KMS-11 (cell line): ENCODE results near the gene AKT2.

Experiments used
- H2AFZ ChIP-seq: fragments of 200-600 bp; sonication (generic); 2 replicates; pipeline ENCODE4 v1.6.1; 2016; ENCODE audit warnings: antibody characterized with exemption, mixed run types, low read depth
- H3K27ac ChIP-seq: fragments of 200-600 bp; sonication (generic); 2 replicates; pipeline ENCODE4 v1.6.1; 2016; ENCODE audit warnings: mild to moderate bottlenecking, mixed run types
- H3K27me3 ChIP-seq: fragments of 200-600 bp; sonication (generic); 2 replicates; pipeline ENCODE4 v1.6.1; 2017; ENCODE audit warnings: mild to moderate bottlenecking, low read depth, mixed run types, moderate library complexity; ENCODE audit not compliant: insufficient read depth
- H3K36me3 ChIP-seq: fragments of 200-600 bp; sonication (generic); 2 replicates; pipeline ENCODE4 v1.6.1; 2017; ENCODE audit warnings: mild to moderate bottlenecking, mixed run types; ENCODE audit not compliant: insufficient read depth
- H3K4me1 ChIP-seq: fragments of 200-600 bp; sonication (generic); 2 replicates; pipeline ENCODE4 v1.6.1; 2016; ENCODE audit warnings: mild to moderate bottlenecking, low read depth, mixed run types; ENCODE audit not compliant: poor library complexity, severe bottlenecking
- H3K4me2 ChIP-seq: fragments of 200-600 bp; sonication (generic); 2 replicates; pipeline ENCODE4 v1.7.0; 2016; ENCODE audit warnings: mild to moderate bottlenecking, mixed run types
- H3K4me3 ChIP-seq: fragments of 200-600 bp; sonication (generic); IDR thresholded peaks from 2 replicates; pipeline ENCODE4 v1.6.1; 2017; ENCODE audit warnings: low read depth, low read length, mixed read lengths; ENCODE audit not compliant: insufficient read depth
- H3K79me2 ChIP-seq: fragments of 200-600 bp; sonication (generic); 2 replicates; pipeline ENCODE4 v1.6.1; 2016; ENCODE audit warnings: low read depth, mixed run types; ENCODE audit not compliant: insufficient read depth
- H3K9ac ChIP-seq: fragments of 200-600 bp; sonication (generic); 2 replicates; pipeline ENCODE4 v1.6.1; 2016; ENCODE audit warnings: mild to moderate bottlenecking, mixed run types
- H4K20me1 ChIP-seq: fragments of 200-600 bp; sonication (generic); 2 replicates; pipeline ENCODE4 v1.6.1; 2016; ENCODE audit warnings: mild to moderate bottlenecking, mixed run types; ENCODE audit not compliant: insufficient read depth
- TF ChIP-seq, protein P1 (sequence below): fragments of 200-600 bp; sonication (generic); conservative IDR thresholded peaks from 2 replicates; pipeline ENCODE4 v1.6.1; 2017; ENCODE audit warnings: low read depth, mild to moderate bottlenecking, antibody characterized with exemption, low read length, moderate library complexity, mixed read lengths

The AKT2 gene

DNA sequence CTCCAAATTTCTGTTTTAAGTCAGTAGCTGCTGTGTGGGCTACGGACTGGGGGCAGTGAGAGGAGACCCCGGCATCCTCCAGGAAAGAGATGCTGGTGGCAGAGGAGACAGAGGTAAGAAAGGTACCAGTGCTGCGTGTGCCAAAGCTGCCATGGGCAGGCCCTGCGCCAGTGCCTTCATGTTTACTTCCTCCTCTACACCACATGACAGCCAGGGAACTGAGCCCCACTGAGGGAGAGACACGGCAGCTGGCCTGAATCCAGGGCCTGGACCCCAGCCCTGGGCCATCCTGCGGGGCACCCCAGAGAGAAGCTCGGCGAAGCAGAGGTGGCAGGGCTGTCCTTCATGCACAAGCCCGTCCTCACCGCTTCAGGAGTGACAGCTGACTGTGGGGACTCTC, 35.9 kb downstream of the AKT2 start:
- no peaks in the 10 kb centered on the region for H3K27me3 ChIP-seq
- peaks cover 3% of the 10 kb centered on the region; the same call in 1 of the 2 replicates for H3K36me3 ChIP-seq
- no peak overlapping the region for H3K4me2 ChIP-seq
- no peak overlapping the region for H3K9ac ChIP-seq
- no peak overlapping the region for H2AFZ ChIP-seq
- peaks cover 9% of the 10 kb centered on the region; the same call in 1 of the 2 replicates for H3K79me2 ChIP-seq
- H3K4me3 ChIP-seq: no peak overlapping the region
- TF ChIP-seq, protein P1, sequence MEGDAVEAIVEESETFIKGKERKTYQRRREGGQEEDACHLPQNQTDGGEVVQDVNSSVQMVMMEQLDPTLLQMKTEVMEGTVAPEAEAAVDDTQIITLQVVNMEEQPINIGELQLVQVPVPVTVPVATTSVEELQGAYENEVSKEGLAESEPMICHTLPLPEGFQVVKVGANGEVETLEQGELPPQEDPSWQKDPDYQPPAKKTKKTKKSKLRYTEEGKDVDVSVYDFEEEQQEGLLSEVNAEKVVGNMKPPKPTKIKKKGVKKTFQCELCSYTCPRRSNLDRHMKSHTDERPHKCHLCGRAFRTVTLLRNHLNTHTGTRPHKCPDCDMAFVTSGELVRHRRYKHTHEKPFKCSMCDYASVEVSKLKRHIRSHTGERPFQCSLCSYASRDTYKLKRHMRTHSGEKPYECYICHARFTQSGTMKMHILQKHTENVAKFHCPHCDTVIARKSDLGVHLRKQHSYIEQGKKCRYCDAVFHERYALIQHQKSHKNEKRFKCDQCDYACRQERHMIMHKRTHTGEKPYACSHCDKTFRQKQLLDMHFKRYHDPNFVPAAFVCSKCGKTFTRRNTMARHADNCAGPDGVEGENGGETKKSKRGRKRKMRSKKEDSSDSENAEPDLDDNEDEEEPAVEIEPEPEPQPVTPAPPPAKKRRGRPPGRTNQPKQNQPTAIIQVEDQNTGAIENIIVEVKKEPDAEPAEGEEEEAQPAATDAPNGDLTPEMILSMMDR: no peak
- H3K4me1 ChIP-seq: no peaks in the 10 kb centered on the region
- no peaks in the 10 kb centered on the region for H4K20me1 ChIP-seq
- H3K27ac ChIP-seq: no peak overlapping the region

DNA sequence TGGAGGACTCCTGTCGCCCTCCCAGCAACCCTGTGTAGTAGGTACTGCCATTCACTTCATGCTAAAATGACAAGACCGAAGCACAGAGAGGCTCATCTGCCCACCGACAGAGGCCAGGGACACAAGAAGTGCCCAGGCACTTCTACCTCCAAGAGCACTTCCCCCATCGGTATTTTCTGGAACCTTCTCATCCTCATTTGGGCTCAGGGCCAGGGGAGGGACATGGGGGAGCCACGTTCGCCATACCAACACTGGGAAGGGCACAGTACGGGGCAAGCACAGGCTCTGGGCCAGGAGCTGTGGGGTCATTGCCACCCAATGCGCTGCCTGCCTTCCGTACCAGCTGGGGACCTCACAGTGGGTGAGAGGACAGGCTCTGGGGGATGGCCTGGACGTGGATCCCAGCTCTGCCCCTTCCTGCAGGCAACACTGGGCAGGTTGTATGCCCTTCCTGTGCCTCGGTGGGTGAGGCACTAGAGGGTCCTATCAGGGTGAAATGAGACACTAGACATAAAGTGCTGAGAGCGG, 37.3 kb downstream of the AKT2 start:
- Histone ChIP-seq H3K9ac (no peak overlapping the region), H3K4me2 (no peak overlapping the region), H3K4me3 (no peak overlapping the region), H3K4me1 (no peaks in the 10 kb centered on the region), H3K27ac (no peak overlapping the region), H4K20me1 (no peaks in the 10 kb centered on the region), H3K36me3 (peaks cover 3% of the 10 kb centered on the region; the same call in 1 of the 2 replicates), H3K79me2 (peaks cover 7% of the 10 kb centered on the region; the same call in 1 of the 2 replicates), H2AFZ (no peak overlapping the region), H3K27me3 (no peaks in the 10 kb centered on the region)
- TF ChIP-seq, protein P1: no peak

DNA sequence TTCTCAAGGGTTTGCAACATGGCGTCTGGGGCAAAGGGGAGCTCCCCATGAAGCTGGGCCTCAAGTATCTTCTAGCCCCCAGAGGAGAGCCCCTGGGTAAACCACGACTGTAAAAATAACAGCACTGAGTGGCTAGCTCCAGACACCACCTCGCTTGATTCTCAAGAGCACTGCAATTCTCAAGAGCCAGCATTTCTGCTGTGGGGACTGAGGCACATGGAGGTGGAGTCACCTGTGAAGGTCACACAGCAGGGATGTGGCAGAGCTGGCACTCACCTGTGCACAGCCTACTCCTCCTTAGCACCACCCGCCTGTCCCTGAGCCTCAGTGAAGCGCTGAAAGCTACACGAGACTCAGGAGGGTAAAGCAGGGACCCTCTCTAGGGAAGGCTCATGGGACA, 38.0 kb downstream of the AKT2 start:
- no peak overlapping the region for H3K27ac ChIP-seq
- no peaks in the 10 kb centered on the region for H3K4me1 ChIP-seq
- no peak overlapping the region for H2AFZ ChIP-seq
- no peak overlapping the region for H3K4me3 ChIP-seq
- H3K4me2 ChIP-seq: no peak overlapping the region
- no peaks in the 10 kb centered on the region for H4K20me1 ChIP-seq
- H3K36me3 ChIP-seq: peaks cover 3% of the 10 kb centered on the region; the same call in 1 of the 2 replicates
- H3K79me2 ChIP-seq: peaks cover 7% of the 10 kb centered on the region; the same call in 1 of the 2 replicates
- no peak overlapping the region for H3K9ac ChIP-seq
- no peaks in the 10 kb centered on the region for H3K27me3 ChIP-seq
- TF ChIP-seq, protein P1: no peak

DNA sequence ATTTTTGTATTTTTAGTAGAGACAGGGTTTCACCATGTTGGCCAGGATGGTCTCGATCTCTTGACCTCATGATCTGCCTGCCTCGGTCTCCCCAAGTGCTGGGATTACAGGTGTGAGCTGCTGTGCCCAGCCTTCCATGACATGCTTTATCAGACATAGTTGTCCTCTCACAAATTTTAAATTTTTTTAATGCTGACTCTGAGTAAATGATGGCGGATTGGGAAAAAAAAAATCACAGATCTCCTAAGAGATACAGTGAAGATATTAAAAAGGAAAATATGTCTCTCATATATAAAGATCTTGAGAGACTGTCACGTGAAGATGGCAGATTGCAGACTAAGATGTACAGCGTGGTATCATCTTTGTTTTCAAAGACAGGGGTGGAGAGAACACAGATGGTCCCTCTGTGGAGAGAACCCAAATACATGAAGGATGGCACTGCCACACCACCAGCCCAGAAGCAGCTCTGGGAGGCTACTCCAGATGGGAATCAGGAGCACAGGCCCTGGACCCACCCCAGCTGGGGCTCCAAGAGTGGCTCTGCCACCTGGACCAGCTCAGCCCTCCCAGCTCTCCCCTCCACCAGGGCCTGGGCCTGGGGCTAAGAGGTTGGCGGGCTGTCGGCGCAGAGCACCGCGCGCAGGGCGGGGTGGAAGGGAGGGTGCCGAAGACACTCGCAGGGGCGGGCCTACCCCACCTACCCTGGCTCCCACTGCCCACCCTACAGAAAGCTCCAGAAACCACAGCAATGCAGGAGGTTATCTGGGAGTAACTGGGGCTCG, 38.7 kb downstream of the AKT2 start:
- Histone ChIP-seq H3K4me2 (no peak overlapping the region), H4K20me1 (no peaks in the 10 kb centered on the region), H3K79me2 (peaks cover 7% of the 10 kb centered on the region; the same call in 1 of the 2 replicates), H3K4me1 (no peaks in the 10 kb centered on the region), H2AFZ (no peak overlapping the region), H3K27ac (no peak overlapping the region), H3K27me3 (no peaks in the 10 kb centered on the region), H3K4me3 (no peak overlapping the region), H3K36me3 (peaks cover 1% of the 10 kb centered on the region; the same call in 1 of the 2 replicates), H3K9ac (no peak overlapping the region)
- TF ChIP-seq, protein P1: no peak
